ENCODE results near the gene MRPL12.

Gene MRPL12

DNA sequence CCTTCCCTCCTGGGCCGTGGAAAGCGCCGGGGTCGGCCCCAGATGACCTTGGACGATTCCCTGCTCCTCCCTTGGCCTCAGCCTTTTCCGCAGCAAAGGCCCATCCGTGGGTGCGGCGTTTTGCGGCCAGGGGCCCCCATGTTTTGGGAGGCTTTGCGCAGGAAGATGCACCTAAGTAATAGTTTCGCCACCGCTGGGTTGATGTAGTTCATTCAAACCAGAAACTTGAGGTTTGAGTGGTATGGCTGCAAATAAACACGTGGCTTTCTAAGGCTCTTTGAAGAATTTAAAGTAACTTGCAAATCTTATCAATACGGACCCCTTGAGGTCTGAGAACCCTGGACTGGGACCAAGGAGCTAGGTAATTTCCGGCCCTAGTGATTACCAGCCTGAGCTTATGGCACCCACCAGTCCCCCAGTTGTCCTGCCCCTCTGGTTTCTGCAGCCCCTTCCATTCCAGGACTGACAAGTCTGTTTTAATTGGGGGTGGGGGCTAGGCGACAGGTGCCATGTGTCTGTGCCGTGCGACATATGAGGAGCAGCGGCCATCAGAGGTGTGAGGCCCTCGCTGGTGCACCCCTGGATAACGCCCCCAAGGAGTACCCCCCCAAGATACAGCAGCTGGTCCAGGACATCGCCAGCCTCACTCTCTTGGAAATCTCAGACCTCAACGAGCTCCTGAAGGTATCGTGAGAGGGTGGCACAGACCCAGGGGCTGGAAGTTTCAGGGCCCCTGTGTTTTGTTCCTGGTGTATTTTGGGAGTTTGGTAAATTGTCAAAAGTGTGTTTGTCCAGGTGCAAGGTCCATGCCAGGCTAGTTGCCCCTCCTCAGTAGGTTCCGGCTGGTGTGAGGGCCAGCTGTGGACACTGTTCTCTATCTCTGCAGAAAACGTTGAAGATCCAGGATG lies 834 bp downstream of the MRPL12 start:
- TF ChIP-seq GATA2 (IDR thresholded peaks at IDR 0.05; ENCODE audit: low read depth, low read length) (no peak), GATA3 (IDR thresholded peaks at IDR 0.05; ENCODE audit: low read depth, low read length) (no peak)

DNA sequence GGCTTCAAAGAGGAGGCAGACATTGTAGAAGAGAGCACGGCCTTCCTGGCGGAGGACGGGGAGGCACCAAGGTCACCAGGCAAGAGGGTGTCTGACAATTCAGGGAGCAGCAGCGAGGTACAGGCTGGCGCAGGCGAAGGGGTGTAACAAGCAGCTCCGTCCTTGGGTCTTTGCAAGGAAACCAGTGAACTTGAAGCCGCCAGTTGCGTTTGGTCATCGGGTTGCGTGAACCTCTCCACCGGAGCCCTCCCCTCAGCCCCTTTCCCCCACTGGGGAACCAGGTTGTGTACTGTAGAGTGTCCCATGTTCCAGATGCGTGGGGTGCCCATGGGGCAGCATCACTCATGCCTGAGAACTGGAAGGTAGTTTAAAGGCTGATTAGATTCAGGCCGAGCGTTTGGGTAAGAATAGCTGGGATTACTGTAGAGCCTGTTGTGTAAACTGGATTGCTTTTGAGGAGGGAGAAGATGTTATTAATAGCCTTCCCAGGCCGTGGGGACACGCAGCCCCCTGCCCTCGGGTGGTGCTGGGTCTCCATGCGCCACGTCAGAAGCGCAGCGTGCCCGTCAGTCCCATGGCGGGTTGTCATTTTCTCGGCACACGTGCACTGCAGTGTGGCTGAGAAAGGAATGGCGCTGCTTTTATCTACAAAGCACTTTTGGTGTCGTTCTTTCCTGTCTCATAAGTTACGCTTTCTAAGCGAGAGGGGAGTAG lies 2.5 kb downstream of the MRPL12 start:
- TF ChIP-seq GATA2 (IDR thresholded peaks at IDR 0.05; ENCODE audit: low read depth, low read length) (no peak), GATA3 (IDR thresholded peaks at IDR 0.05; ENCODE audit: low read depth, low read length) (no peak)

DNA sequence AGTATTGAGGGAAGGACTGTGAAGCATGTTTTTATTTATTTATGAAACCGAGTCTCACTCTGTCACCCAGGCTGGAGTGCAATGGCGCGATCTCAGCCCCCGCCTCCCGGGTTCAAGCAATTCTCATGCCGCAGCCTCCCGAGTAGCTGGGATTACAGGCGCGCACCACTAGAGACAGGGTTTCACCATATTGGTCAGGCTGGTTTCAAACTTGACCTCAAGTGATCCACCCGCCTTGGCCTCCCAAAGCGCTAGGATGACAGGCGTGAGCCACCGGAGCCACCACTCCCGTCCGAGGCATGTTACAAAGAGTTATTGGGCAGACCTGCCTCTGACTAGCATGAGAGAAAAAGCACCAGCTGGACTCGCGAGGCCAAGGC lies 3.1 kb downstream of the MRPL12 start:
- TF ChIP-seq GATA3 (IDR thresholded peaks at IDR 0.05; ENCODE audit: low read depth, low read length) (no peak), GATA2 (IDR thresholded peaks at IDR 0.05; ENCODE audit: low read depth, low read length) (no peak)

DNA sequence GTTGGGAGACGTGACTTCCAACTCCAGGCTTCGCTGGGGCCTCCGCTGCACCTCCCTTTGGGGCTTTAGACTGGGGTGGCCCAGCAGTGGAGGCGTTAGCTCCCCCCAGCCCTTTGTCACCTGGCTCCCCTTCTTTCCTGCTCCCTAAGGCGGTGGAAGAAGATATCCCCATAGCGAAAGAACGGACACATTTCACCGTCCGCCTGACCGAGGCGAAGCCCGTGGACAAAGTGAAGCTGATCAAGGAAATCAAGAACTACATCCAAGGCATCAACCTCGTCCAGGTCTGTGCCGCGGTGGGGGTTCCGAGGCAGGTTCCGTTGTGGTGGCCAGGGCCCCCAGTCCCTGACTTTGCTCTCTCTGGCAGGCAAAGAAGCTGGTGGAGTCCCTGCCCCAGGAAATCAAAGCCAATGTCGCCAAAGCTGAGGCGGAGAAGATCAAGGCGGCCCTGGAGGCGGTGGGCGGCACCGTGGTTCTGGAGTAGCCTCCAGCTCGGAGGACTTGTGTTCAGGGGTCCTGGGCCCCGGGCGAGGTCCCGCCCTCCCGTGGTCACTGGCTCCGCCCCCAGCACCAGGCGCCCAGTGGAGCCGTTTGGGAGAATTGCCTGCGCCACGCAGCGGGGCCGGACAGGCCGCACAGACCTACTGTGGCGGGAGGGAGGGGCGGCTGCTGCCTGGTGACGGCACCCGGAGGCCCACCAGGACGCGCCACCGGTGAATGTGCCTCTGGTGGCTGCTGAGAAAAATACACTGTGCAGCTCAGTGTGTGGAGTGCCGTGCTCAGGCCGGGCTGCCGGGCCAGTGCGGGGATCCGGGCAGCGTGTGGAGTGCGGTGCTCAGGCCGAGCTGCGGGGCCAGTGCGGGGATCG lies 3.8 kb downstream of the MRPL12 start:
- no peak for TF ChIP-seq GATA2 (IDR thresholded peaks at IDR 0.05; ENCODE audit: low read depth, low read length)
- no peak for TF ChIP-seq GATA3 (IDR thresholded peaks at IDR 0.05; ENCODE audit: low read depth, low read length)

DNA sequence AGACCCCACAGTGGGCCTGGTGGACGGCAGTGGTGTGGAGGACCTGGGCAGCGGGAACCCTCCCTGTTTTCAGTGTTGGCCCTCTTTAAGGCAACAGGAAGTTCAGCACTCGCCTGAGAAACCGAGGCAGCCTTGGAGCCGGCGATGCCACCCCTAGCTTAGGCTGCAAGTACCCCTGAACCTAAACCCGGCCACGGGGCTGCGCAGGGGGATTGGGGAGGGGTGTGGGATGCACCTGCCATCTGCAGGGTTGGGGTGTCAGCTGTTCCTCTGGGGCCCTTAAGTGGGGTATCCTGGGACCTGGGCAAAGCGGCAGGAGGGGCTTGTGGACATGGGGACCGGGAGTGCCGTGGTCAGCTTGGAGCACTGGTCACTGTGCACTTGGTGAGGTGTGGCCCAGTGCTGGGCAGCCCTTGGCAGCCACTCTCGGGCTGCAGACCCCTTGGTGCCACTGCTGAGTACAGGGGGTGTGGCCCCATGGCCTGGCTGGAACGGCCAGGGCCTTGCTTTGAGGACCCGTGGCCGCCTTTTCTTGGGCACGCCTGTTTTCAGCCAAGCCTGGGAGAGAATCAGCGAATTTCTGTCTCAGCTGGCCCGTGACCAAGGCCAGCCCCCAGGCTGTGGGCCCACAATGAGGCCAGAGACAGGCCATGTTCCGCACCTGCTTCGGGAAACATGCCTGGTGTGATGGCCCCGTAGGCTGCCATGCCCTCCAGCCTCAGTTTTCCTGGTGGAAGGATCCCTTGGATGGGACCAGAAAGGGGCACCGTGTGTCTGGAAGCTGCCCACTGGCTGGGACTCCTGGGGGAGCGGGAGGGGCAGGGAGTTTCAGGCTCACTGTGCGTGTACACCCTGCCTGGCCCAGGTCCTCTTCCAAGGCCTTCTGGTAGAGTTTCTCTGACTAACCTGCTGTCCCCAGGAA lies 4.8 kb downstream of the MRPL12 start:
- no peak for TF ChIP-seq GATA3 (IDR thresholded peaks at IDR 0.05; ENCODE audit: low read depth, low read length)
- TF ChIP-seq GATA2 (IDR thresholded peaks at IDR 0.05; ENCODE audit: low read depth, low read length) = no peak

DNA sequence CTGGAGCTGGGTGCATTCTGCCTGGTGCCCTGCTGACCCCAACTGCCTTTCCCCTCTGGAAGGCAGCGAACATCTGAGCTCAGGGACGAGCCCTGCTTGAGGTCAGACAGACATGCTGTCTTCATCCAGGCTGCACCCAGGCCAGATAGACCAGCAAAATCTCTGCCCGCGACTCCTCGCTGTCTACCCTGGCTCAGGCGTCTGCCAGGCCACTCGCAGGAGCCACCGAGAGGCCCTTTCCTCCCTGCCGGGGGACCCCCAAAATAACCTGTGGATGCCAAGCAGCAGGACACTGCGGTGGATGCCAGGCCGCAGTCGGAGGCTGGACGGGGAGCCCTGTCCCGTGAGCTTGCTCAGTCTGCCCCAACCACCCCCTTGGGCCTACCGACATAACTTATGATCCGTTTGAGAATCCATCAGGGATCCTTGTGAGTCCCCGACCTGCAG lies 5.6 kb downstream of the MRPL12 start:
- TF ChIP-seq GATA3 (IDR thresholded peaks at IDR 0.05; ENCODE audit: low read depth, low read length) = no peak
- no peak for TF ChIP-seq GATA2 (IDR thresholded peaks at IDR 0.05; ENCODE audit: low read depth, low read length)

DNA sequence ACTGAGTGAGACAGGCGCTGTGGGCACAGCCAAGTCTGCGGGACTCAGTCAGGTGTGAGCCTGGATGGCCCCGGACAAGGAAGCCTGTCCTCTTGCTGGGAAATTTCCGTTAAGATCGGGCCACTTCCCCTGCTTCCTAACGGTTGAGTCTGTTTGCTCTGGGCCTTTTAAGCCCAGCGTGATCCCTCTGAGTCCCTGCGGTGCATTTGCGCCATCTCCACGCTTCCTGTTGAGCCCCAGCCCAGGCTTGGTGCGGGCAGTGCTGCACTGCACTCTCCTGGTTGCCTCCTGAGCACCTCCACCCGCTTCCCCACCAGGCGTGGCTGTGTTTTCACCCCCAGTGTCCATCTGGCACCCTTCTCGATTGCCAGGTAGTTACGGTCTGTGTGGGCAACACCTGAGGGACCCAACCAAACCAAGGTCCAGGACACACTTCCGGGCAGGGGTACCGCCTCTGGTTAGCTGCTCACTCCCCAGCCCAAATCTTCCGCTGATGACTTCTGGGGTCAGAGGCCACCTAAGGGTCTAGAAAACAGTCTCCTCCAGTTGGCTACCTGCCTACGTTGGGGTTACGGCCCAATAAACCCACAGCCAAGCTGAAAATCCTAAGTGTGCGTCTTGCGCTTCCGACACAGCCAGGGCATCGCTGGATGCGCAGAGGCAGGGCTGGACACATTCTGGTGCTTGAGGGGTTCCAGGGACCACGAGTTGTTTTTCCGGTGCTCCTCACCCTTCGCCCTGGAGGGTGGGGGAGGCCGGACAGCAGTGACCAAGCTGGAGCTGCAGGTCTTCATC lies 7.5 kb downstream of the MRPL12 start:
- no peak for TF ChIP-seq GATA3 (IDR thresholded peaks at IDR 0.05; ENCODE audit: low read depth, low read length)

DNA sequence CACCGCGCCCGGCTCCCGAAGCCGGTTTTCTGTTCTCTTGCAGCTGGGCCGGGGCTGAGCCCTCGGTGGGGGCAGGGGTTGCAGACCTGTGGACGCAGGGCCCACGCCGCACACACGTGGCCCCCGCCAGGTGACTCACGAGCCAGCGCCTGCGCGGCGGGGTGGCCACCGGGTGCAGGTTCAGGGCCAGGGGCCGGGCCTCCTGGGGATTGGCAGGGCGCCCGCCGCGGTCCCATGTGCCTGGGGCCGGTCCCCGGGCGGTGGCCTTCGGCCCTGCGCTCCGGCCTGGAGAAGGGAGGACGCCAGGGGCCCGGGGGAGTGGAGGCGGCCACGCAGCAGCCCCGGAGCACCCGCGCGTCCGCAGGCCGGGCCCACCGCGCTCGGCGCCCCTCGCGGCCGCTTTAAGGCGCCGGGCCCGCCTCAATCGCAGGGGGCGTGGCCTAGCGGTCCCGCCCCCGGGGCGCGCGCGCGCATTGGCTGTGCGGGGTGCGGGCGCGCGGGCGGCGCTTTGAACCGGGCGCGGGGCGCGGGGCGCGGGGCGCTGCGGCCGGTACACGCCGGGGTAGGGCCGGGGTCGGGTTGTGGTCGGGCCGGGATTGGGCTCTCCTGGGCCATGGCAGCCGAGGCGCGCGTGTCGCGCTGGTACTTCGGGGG lies 8.8 kb downstream of the MRPL12 start, which contains the start of gene SLC25A10:
Gene SLC25A10, plus strand, starts transcription at position 471 of the 654 bp plus-strand sequence. Its CDS starts 143 bp downstream, at position 614.
- TF ChIP-seq GATA3 (IDR thresholded peaks at IDR 0.05; ENCODE audit: low read depth, low read length) (no peak), GATA2 (IDR thresholded peaks at IDR 0.05; ENCODE audit: low read depth, low read length) (no peak)

DNA sequence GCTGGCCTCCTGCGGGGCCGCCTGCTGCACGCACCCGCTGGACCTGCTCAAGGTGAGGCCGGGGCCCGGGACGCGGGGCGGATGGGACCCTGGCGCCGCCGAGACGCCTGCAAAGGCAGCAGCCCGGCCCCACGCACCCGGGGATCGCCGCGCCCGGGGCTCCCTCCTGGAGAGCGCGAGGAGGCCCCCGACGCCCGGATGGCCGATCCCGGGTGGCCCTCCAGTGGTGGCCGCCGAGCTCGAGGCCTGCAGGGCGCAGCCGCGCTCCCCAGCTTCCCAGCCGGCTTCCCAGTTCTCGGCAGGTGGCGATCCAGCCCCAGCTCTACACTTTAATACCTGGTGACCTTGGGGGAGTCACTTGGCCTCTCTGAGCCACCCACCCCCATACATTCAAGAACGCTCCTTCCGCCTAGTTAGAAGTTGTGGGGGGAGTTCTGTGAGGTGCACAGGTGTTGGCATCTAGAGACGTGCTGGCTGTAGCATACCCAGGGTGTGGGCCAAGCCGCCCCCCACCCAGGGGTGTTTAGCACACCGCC lies 9.4 kb downstream of the MRPL12 start:
- TF ChIP-seq GATA2 (IDR thresholded peaks at IDR 0.05; ENCODE audit: low read depth, low read length) (no peak), GATA3 (IDR thresholded peaks at IDR 0.05; ENCODE audit: low read depth, low read length) (no peak)

DNA sequence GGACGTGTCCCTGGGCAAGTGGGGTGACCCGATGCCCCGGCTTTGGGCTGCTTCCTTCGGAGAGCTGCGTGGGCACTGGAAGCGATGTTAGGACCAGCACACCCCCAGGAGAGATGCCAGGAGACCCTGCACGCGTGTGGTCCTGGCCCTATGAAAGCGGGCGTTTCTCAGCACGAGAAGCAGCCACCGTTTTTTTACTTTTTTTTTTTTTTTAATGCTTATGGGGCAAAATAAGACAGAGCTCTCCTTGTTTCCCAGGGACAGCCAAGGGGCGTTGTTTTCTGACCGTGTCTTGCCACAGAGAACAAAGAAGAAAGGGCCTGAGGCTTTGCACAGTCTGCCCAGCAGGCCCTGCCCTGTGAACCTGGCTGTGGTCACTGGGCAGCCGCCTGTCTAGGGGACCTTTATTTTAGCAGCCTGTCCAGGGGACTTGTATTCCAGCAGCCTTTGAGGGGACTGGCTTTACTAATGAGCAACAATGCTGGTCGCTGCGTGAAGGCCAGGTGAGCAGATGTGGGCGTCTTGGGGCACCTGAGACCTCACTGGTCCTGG lies 9.9 kb downstream of the MRPL12 start:
- TF ChIP-seq GATA3 (IDR thresholded peaks at IDR 0.05; ENCODE audit: low read depth, low read length) (no peak), GATA2 (IDR thresholded peaks at IDR 0.05; ENCODE audit: low read depth, low read length) (no peak)
